GM23338 (cell line): ENCODE data around the gene CACNA2D3. TPM values are rescaled to one million over a fixed set of nuclear protein-coding genes. Genes with fewer than 3 reads are reported as not detected.

ENCODE experiments used
- ATAC-seq: fragments of 200-7000 bp; cut with Tn5 transposase; 3 replicates; pipeline ENCODE4 v1.9.1; 2020
- DNase-seq: peaks from one replicate; pipeline ENCODE4 v3.0.0-alpha.2; 2015; ENCODE audit warnings: low spot score
- H2AFZ ChIP-seq: fragments of 200-600 bp; sonication (generic); 2 replicates; pipeline ENCODE4 v1.8.0; 2016; ENCODE audit warnings: antibody characterized with exemption, mild to moderate bottlenecking, moderate library complexity
- H3F3A ChIP-seq: fragments of 200-600 bp; sonication (generic); replicated peaks from 2 replicates; pipeline ENCODE4 v1.8.0; 2017; ENCODE audit warnings: antibody characterized with exemption, mixed run types, low read depth
- H3K27ac ChIP-seq: fragments of 200-600 bp; sonication (generic); 2 replicates; pipeline ENCODE4 v1.6.1; 2016; ENCODE audit warnings: low read depth
- H3K27me3 ChIP-seq: fragments of 200-600 bp; sonication (generic); 2 replicates; pipeline ENCODE4 v1.8.0; 2016; ENCODE audit warnings: mild to moderate bottlenecking, mixed run types, moderate library complexity; ENCODE audit not compliant: insufficient read depth
- H3K36me3 ChIP-seq: fragments of 200-600 bp; sonication (generic); 2 replicates; pipeline ENCODE4 v1.8.0; 2016; ENCODE audit warnings: mild to moderate bottlenecking; ENCODE audit not compliant: insufficient read depth
- H3K4me1 ChIP-seq: fragments of 200-600 bp; sonication (generic); 2 replicates; pipeline ENCODE4 v1.8.0; 2016; ENCODE audit warnings: mild to moderate bottlenecking, moderate library complexity; ENCODE audit not compliant: insufficient read depth
- H3K4me2 ChIP-seq: fragments of 200-600 bp; sonication (generic); 2 replicates; pipeline ENCODE4 v1.7.1; 2017; ENCODE audit warnings: mixed run types
- H3K4me3 ChIP-seq: fragments of 200-600 bp; sonication (generic); 2 replicates; pipeline ENCODE4 v1.6.1; 2016; ENCODE audit warnings: mixed run types
- H3K79me2 ChIP-seq: fragments of 200-600 bp; sonication (generic); replicated peaks from 2 replicates; pipeline ENCODE4 v1.8.0; 2017; ENCODE audit warnings: mild to moderate bottlenecking; ENCODE audit not compliant: insufficient read depth
- H3K9me2 ChIP-seq: fragments of 200-600 bp; sonication (generic); 2 replicates; pipeline ENCODE4 v1.8.0; 2017; ENCODE audit not compliant: insufficient read depth
- H4K20me1 ChIP-seq: fragments of 200-600 bp; sonication (generic); replicated peaks from 2 replicates; pipeline ENCODE4 v1.8.0; 2017; ENCODE audit warnings: mild to moderate bottlenecking; ENCODE audit not compliant: insufficient read depth
- H3K27ac Mint-ChIP-seq: 2 replicates; pipeline ENCODE4 v1.8.0; 2020; ENCODE audit warnings: inconsistent platforms, mild to moderate bottlenecking, moderate library complexity, mixed read lengths
- H3K27me3 Mint-ChIP-seq: 3 replicates; pipeline ENCODE4 v1.8.0; 2022; ENCODE audit warnings: low read depth, mild to moderate bottlenecking, moderate library complexity, mixed read lengths, inconsistent platforms; ENCODE audit not compliant: insufficient read depth, poor library complexity
- H3K36me3 Mint-ChIP-seq: 3 replicates; pipeline ENCODE4 v1.8.0; 2021; ENCODE audit warnings: low read depth, mild to moderate bottlenecking, inconsistent platforms, moderate library complexity, mixed read lengths
- H3K4me1 Mint-ChIP-seq: 3 replicates; pipeline ENCODE4 v1.8.0; 2020; ENCODE audit warnings: mild to moderate bottlenecking, inconsistent platforms, mixed read lengths
- H3K4me3 Mint-ChIP-seq: 3 replicates; pipeline ENCODE4 v1.8.0; 2021; ENCODE audit warnings: moderate library complexity, mild to moderate bottlenecking, inconsistent platforms, mixed read lengths
- H3K9me3 Mint-ChIP-seq: 3 replicates; pipeline ENCODE4 v1.8.0; 2020; ENCODE audit warnings: moderate library complexity, mild to moderate bottlenecking, inconsistent platforms, mixed read lengths
- CTCF ChIP-seq, 2 experiments: fragments of 200-600 bp in 1 of 2; sonication (generic) in 1 of 2; conservative IDR thresholded peaks; 2 replicates each; pipeline versions ENCODE4 v1.5.1 to v1.6.1; 2016 to 2017; ENCODE audit warnings: antibody characterized with exemption in 2 of 2, low read depth in 2 of 2, mild to moderate bottlenecking in 2 of 2, moderate library complexity in 1 of 2
- JUNB ChIP-seq: IDR thresholded peaks from one replicate; pipeline ENCODE4 v1.6.1; 2016; ENCODE audit warnings: antibody characterized with exemption; ENCODE audit not compliant: unreplicated experiment
- REST ChIP-seq: IDR thresholded peaks from one replicate; pipeline ENCODE4 v1.6.1; 2018; ENCODE audit warnings: antibody characterized with exemption; ENCODE audit not compliant: unreplicated experiment
- ZNF462 ChIP-seq: fragments of 250-450 bp; sonication (Bioruptor Pico); IDR thresholded peaks from 2 replicates; pipeline ENCODE4 v1.5.0; 2020; ENCODE audit warnings: mild to moderate bottlenecking, moderate library complexity
- polyA plus RNA-seq: library from polyadenylated mRNA; unstranded; fragments of >200 nt; fragmentation: Nextera tagmentation; extraction: Ambion mirVana; gene quantifications from 2 replicates; pipeline ENCODE4 v1.2.1, GENCODE V29; 2016
- total RNA-seq: library from RNA; depleted of rRNA; stranded (reverse); fragments of >200 nt; shearing (Covaris generic); gene quantifications from 2 replicates; pipeline ENCODE4 v1.2.3, GENCODE V29; 2014

Gene CACNA2D3
- total and polyA plus RNA-seq, 2 experiments from 2014 or later, result 2.2 to 2.3 TPM

GRCh38 chr3:54670201-54671000 is 548.0 kb downstream of the CACNA2D3 start:
- Histone ChIP-seq H3K79me2 (peaks cover 21% of the 10 kb centered on the region), H3K27ac (no peak overlapping the region), H3K4me1 (peaks cover 37% of the 10 kb centered on the region), H2AFZ (no peak overlapping the region), H3K4me2 (peak overlapping the region; percentile 25), H3F3A (no peaks in the 10 kb centered on the region), H4K20me1 (no peaks in the 10 kb centered on the region), H3K4me3 (0 out of 2 replicates have a peak overlapping the region, but pooled peaks have one; percentile 4), H3K9me2 (peaks cover 26% of the 10 kb centered on the region), H3K27me3 (no peaks in the 10 kb centered on the region), H3K36me3 (no peaks in the 10 kb centered on the region)
- H3K4me1 Mint-ChIP-seq, result peaks cover 59% of the 10 kb centered on the region
- H3K27ac Mint-ChIP-seq, result no peak overlapping the region
- no peaks in the 10 kb centered on the region for H3K9me3 Mint-ChIP-seq
- no peaks in the 10 kb centered on the region for H3K27me3 Mint-ChIP-seq
- peak; percentile 98 for ATAC-seq
- peak; percentile 70 for DNase-seq
- H3K36me3 Mint-ChIP-seq, result peaks cover 3% of the 10 kb centered on the region; the same call in 1 of the 3 replicates
- H3K4me3 Mint-ChIP-seq, result peak overlapping the region; percentile 6; the same call in 1 of the 3 replicates
- TF ChIP-seq JUNB (no peak), CTCF (conservative IDR thresholded peaks at IDR 0.05; ENCODE audit: low read depth in 2 of 2) (peak in 1 of 2 experiments; percentile 37; a peak in 1 of 4 replicates), REST (no peak), ZNF462 (peak; percentile 36; the same call in 1 of the 2 replicates)
